CD1c-positive myeloid dendritic cell (primary cell): ENCODE measurements around the gene HES5.
A peak's percentile ranks its signal among the peaks of the same experiment; 100 is the strongest.
"Not testable (repeated sequence)": the region's sequence is repeated elsewhere in the genome, so short reads cannot be mapped to it uniquely, and the experiment has no call there.

ENCODE experiments used
- DNase-seq: peaks from one replicate; pipeline ENCODE4 v3.0.0-alpha.2; 2016; ENCODE audit errors: extremely low spot score

Gene HES5

DNA sequence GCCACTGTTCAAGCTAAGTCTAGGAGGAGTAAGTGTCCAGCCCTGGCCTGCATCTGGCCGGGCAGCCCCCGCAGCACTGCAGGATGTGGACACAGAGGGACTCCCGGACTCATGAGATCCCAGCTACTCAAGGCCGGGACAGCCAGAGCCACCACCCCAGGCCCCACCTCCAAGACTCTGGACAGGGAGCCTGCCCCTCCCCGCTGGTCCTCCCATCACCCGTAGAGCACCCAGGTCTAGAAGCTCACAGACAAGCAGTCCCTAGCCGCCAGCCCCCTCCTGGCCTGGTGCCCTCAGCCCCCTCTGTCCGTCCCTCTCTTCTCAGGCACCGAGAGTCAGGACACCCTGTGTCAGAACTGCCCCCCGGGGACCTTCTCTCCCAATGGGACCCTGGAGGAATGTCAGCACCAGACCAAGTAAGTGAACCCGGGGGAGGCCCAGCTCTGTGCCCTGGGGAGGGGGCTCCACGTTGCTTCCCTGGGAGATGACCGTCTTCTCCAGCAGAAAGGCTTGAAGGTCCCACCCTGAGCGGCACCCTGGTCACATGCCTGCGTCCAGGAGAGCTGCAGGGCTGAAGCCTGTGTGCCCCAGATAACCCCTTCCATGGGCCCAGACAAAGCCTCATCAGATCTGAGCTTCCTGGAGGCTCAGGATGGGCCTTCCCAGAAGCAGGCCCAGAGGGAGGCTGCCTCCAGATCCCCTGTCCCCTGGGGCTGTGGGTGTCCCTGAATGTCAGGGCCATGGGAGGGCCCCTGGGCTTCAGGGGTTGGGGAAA, 30.4 kb upstream of the HES5 start:
- DNase-seq = no peak

DNA sequence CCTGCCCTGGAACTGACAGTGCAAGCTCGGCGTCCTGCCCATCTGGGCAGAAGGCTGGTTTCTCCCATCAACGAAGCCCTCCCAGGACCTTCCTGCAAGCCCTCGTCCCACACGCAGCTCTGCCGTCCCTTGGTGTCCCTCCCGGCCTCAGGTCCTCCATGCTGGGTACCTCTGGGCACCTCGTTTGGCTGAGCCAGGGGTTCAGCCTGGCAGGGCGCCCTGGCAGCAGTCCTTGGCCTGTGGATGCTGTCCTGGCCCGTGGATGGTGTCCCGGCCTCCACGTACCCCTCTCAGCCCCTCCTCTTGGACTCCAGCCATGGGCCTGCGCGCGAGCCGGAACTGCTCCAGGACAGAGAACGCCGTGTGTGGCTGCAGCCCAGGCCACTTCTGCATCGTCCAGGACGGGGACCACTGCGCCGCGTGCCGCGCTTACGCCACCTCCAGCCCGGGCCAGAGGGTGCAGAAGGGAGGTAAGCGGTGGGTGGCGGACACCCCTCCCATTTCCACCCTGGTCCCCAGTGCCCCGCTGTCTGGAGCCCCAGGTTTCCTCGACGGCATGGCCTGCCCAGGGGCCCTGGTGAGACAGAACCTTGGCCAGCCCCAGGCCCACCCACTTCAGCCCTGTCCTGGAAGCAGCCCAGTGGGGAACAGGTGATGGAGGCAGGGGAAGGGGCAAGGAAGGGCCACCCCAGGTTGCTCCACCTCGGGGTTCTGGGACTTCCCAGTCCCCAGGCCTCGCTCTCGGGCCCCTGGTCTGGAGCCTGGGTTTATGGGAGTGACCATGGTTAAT, 29.6 kb upstream of the HES5 start:
- DNase-seq = no peak

DNA sequence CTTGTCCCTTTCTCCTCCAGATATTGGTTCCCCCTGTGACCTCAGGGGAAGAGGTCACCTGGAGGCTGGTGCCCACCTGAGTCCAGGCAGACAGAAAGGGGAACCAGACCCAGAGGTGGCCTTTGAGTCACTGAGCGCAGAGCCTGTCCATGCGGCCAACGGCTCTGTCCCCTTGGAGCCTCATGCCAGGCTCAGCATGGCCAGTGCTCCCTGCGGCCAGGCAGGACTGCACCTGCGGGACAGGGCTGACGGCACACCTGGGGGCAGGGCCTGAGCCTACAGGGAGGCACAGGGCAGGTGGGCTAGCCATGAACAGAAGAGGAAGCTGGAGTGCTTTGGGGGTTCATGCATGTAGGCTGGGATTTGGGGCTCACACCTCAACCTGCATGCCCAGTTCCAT, 28.8 kb upstream of the HES5 start:
- DNase-seq = no peak

DNA sequence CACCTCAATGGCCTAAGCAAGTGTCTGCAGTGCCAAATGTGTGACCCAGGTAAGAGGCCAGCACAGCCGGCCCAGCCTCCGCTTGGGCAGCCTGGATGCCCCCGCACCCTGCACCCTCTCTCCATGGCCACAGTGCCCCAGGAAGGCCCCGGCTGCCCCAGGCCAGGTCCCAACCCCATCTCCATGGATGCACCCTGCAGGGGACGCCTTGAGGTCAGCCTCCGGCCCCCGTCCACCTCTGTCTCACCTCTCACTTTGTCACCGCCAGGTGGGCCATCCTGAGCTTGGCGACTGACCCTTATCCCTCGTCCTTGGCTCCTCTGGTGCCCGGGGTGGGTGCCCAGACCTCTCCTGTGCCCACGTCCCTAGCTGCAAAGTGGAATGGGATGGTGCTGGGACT, 28.4 kb upstream of the HES5 start:
- DNase-seq = no peak

DNA sequence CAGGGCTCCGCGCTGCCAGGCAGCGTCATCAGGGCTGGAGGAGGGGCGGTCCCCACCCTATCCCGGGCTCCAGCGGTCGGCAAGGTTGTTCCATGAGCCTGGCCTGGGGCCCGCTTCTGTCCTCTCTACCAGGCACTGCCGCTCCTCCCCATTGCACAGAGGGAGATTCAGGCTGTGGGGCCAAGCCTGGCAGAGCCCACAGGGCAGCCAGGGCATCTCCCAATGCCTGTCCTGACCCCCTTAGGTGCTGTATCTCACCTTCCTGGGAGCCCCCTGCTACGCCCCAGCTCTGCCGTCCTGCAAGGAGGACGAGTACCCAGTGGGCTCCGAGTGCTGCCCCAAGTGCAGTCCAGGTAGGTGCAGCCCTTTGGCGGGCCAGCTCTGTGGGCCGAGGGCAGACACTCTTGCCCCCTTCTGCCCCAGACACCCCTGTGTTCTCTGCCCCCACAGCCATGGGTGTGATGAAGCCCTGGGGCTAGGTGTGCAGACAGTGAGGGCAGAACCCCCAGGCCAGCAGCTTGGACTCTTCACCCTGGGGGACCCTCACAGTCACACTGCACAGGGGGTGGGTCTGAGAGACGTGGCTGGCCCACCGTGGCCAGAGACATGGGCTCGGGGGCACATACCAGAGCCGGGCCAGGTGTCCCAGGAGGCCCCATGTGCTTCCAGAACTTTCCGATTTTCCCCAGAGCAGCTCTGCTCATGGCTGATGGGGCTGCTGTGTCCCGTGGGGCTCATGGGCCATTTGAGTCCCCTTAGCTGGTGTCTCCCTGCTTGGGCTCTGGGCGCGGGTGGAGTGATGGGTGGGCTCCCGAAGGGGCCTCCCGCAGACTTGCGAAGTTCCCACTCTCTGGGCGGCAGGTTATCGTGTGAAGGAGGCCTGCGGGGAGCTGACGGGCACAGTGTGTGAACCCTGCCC, 27.7 kb upstream of the HES5 start:
- no peak for DNase-seq

DNA sequence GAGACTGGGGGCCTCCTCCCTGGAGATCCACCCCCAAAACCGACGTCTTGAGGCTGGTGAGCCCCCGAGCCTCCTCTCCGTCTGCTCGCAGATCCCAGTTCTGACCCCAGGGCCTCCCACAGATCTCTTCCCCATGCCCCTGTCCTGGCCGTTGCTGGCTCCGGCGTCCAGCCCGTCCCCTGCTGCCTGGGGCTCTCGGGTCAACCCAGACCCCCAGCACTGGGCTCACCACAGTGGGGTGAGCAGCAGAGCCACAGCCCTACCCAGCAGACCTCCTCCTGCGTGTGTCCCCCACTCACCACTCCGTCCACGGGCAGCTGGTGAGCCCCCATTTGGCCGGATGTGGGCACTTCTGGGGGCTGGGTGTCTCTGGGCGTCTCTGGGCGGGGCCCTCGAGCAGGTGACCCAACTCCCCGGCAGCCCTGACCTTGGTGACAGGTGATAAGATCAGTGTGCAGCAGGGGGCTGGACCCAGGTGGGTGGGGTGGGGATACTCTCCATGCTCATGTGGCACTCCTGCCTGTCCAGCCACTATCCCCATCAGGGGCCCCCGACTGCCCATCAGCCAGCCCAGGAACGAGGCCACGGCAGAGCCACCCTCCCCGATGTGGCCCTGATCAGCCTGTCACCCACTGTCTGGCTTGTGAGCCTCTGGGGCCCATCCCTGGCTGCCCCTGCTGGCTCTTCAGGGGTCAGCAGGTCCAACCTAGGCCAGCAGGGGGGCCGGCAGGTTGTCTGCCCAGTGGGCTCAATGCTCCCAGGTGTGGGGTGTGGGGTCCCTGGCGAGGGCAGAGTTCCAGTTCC, 26.8 kb upstream of the HES5 start:
- DNase-seq = no peak

DNA sequence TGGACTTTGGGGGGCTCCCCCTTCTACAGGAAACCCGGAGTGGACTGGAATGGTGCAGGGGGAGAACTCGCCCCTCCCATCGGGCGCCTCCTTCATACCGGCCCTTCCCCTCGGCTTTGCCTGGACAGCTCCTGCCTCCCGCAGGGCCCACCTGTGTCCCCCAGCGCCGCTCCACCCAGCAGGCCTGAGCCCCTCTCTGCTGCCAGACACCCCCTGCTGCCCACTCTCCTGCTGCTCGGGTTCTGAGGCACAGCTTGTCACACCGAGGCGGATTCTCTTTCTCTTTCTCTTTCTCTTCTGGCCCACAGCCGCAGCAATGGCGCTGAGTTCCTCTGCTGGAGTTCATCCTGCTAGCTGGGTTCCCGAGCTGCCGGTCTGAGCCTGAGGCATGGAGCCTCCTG, 26.2 kb upstream of the HES5 start, which contains the start of gene TNFRSF14:
Gene TNFRSF14, plus strand, starts transcription at position 95 of the 401 bp plus-strand sequence. Its CDS starts 294 bp downstream, at position 389.
- DNase-seq = peak; percentile 76

DNA sequence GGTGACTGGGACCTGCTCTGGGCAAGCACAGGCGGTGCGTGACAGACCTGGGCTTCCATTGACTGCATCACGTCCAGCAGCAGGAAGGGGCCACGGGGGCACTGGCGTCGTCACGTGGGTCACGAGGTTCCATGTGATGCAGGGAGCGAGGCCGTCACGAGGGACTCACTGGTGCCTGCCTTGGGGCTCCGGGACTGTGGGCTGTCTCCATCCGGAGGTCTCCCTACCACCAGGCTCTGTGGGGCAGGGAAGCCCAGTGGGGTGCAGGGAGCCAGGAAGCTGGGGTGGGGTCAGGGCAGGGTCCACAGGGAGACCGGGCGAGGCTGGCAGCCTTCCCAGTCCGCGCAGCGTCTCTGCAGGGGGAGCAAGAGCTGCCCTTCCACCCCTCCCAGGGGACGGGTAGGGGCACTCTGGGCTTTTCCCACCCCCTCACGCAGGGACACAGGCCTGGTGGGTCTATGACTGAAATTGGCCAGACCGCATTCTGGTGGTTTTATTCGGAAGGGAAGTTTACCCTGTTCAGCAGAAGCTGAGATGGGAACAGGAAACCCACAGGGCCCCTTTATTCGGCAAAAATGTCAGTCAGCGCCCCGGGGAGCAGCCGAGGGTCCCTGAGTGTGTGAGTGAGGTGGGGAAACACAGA, 25.7 kb upstream of the HES5 start:
- peak; percentile 94 for DNase-seq

- peak; percentile 51 for DNase-seq
Observed at GRCh38 chr1:2554621-2555387, 24.7 kb upstream of the HES5 start.

DNA sequence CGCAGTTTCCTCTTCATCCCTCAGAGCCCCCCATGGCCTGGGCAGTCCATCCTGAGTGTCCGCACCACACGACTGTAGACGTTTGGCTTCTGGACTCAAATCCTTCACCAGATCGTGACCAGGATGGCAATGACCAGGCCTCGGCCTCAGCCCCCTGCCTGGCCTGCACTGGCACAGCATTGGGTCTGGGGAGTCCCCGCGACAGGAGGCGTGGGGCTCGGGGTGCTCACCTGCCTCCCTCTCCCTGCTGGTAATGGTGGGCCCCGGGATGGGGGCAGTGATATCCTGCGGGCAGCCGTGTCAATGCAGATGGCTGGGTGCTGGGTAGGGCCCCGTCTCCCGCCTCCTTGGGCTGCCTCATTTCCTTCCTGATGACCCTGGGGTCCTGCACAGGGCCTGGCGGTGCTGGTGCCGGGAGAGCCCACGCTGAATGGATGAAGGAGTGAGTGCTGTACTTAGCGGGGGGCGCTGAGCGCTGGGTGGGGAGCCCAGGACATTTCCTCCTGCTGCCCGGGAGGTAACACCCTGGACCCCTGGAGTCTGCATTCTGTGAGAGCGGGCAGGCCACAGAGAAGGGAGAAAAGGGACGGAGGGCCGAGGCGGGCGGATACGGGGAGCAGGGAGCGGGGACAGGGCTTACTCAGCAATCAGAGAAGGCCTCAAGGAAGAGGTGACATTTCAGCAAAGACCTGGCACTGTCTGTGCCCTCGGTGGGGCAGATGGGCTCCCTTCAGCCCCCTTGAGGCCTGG, 24.0 kb upstream of the HES5 start:
- no peak for DNase-seq

GRCh38 chr1:2553076-2553475, 23.0 kb upstream of the HES5 start:
- not testable (repeated sequence) for DNase-seq

- DNase-seq = no peak
Observed at GRCh38 chr1:2552189-2552588, 22.1 kb upstream of the HES5 start.

DNA sequence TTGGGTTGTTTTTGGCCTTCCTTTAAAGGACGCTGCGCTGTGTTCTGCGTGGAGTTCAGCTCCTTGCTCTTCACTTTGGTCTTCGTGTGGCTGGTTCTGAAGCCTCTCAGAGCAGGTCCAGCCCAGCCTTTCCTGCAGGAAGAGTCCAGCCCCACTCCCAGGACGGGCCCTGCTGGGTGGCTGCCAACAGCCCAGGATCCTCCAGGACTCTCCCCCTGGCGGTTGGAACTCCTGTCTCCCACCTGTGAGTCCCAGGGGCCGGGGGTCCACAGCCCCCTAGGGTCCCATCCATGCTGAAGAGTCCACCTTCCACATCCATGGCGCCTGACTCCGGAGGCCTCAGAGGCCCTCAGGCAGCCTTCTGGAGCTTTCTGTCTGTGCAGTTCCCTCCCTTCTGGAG, 21.5 kb upstream of the HES5 start:
- not testable (repeated sequence) for DNase-seq

- not testable (repeated sequence) for DNase-seq
Observed at GRCh38 chr1:2550309-2550861, 20.3 kb upstream of the HES5 start.

GRCh38 chr1:2549367-2550029, 19.4 kb upstream of the HES5 start:
- not testable (repeated sequence) for DNase-seq

DNA sequence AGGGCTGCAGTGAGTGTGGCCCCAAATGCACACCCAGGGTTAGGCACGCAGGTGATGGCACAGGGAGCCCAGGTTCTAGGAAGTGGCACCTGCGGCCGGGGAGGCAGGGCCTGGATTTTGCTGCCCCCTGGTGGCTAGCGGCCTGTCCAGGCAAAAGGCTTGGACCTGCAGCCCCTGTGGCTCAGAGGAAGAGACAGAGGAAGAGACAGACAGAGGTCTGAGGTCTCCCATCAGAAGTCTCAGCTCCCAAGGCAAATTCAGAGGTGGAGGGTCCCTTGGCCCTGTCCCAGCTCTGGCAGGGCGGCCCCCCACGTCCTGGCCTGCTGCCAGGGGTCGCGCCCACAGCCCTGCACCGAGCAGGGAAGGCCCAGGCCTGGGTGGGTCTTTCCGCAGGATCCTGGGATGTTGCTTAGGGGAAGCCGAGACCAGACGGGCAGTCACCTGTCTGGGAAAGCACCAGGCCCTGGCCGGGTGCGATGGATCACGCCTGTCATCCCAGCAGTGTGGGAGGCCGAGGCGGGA, 18.1 kb upstream of the HES5 start:
- DNase-seq = peak; percentile 80

DNA sequence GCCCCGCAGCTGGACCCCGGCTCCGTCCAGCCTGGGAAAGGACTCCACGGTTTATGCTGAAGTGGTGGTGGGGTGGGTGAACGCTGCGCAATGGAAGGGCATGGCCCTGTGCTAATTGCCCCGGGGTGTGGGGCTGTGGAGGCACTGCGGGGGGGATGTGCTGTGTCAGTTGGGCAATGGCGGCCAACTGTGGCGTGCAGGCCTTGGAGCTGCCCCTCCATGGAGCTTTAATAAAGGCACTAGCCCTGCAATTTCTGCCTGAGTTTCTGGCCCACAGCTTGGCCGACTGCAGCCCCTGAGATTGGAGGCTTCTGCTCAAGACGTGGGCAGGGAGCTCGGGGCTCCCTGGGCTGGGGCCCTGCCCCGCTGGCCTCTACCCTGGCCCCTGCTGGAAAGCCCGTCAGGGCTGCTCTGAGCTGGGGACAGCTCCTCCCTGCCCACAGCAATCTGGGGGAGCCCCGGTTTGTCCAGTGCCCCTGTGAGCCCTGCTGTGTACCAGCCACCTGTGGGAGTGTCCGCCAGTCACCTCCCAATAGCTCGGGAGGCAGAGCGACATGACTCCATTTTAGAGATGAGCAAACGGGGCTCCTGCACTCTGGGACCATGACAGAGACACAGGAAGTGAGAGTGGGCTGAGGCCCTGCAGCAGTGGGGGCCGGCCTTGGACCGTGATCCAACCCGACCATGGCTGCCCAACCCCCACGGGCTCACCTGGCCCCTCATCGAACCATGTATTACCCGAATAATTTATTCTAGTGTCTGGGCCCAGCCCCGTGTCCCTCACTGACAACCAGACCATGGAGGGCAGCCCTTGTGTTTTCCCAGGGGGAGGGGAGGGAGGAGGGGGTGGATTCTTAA, 17.4 kb upstream of the HES5 start:
- peak; percentile 58 for DNase-seq
